Lower lobe of right lung (tissue), 2 donors: Measurements from ENCODE around the gene VPREB1. TPM values are rescaled to one million over a fixed set of nuclear protein-coding genes. Genes with fewer than 3 reads are reported as not detected.
A peak's percentile ranks its signal among the peaks of the same experiment; 100 is the strongest.

Source experiments
- ATAC-seq, 2 donors: fragments of 200-7000 bp; cut with Tn5 transposase; one replicate each; pipeline ENCODE4 v1.9.1; 2020 to 2022; ENCODE audit warnings: mild to moderate bottlenecking in 2 of 2, moderate library complexity in 2 of 2
- DNase-seq: peaks from one replicate; pipeline ENCODE4 v3.0.0-alpha.2; 2020
- H3K27ac ChIP-seq: fragments of 200-600 bp; one replicate; pipeline ENCODE4 v1.8.0; 2022
- H3K27me3 ChIP-seq: fragments of 200-600 bp; one replicate; pipeline ENCODE4 v1.8.0; 2022; ENCODE audit warnings: low read depth
- H3K36me3 ChIP-seq: fragments of 200-600 bp; one replicate; pipeline ENCODE4 v1.8.0; 2022; ENCODE audit warnings: mild to moderate bottlenecking
- H3K4me1 ChIP-seq: fragments of 200-600 bp; one replicate; pipeline ENCODE4 v1.8.0; 2022
- H3K4me3 ChIP-seq: fragments of 200-600 bp; one replicate; pipeline ENCODE4 v1.8.0; 2022; ENCODE audit warnings: mild to moderate bottlenecking
- H3K9me3 ChIP-seq: fragments of 200-600 bp; one replicate; pipeline ENCODE4 v1.8.0; 2022
- CTCF ChIP-seq: fragments of 200-600 bp; IDR thresholded peaks from one replicate; pipeline ENCODE4 v1.8.0; 2022; ENCODE audit warnings: antibody characterized with exemption, mild to moderate bottlenecking
- intact Hi-C: fragments of 100-400 bp; cut with DNase I; formaldehyde crosslinking; loops from one replicate; pipeline ENCODE4 v1.11.0; 2022
- total RNA-seq: library from RNA; stranded (reverse); fragmentation: NEBNext Ultra II Directional; extraction: Animal tissue kit (Norgen Biotek cat#: 25700); gene quantifications from one replicate; pipeline ENCODE4 v1.2.1, GENCODE V29; 2021
- donor health status: DM: no; HTN: yes; CAD: no; lungs with severe emphysema.

The VPREB1 gene
- total RNA-seq, 1 donor from 2014 or later = not detected

- Histone ChIP-seq H3K27ac (no peak overlapping the region), H3K4me1 (no peaks in the 10 kb centered on the region), H3K27me3 (peaks cover 7% of the 10 kb centered on the region), H3K9me3 (no peaks in the 10 kb centered on the region), H3K36me3 (no peaks in the 10 kb centered on the region), H3K4me3 (no peak overlapping the region)
- DNase-seq (no peak), ATAC-seq (no peak)
- TF ChIP-seq CTCF = no peak
- intact Hi-C loops = no loop called here
Observed at GRCh38 chr22:22210375-22210774, 34.2 kb upstream of the VPREB1 start.

GRCh38 chr22:22210889-22211833 lies 33.4 kb upstream of the VPREB1 start:
- Histone ChIP-seq H3K9me3 (no peaks in the 10 kb centered on the region), H3K36me3 (no peaks in the 10 kb centered on the region), H3K4me1 (no peaks in the 10 kb centered on the region), H3K4me3 (no peak overlapping the region), H3K27ac (no peak overlapping the region), H3K27me3 (peaks cover 3% of the 10 kb centered on the region)
- TF ChIP-seq CTCF = no peak
- DNase-seq (no peak), ATAC-seq (no peak)
- intact Hi-C loops = no loop called here

GRCh38 chr22:22213231-22213630 lies 31.4 kb upstream of the VPREB1 start:
- peaks cover 3% of the 10 kb centered on the region for H3K27me3 ChIP-seq
- no peaks in the 10 kb centered on the region for H3K9me3 ChIP-seq
- DNase-seq = no peak
- no peaks in the 10 kb centered on the region for H3K4me1 ChIP-seq
- intact Hi-C loops = no loop called here
- H3K27ac ChIP-seq = no peak overlapping the region
- no peaks in the 10 kb centered on the region for H3K36me3 ChIP-seq
- no peak overlapping the region for H3K4me3 ChIP-seq
- TF ChIP-seq CTCF = no peak
- no peak for ATAC-seq

- Histone ChIP-seq H3K36me3 (no peaks in the 10 kb centered on the region), H3K27ac (no peak overlapping the region), H3K4me1 (no peaks in the 10 kb centered on the region), H3K4me3 (no peak overlapping the region), H3K9me3 (no peaks in the 10 kb centered on the region), H3K27me3 (peaks cover 3% of the 10 kb centered on the region)
- no peak for DNase-seq
- TF ChIP-seq CTCF = no peak
- ATAC-seq = peak in 1 of 2 donors; percentile 26
- intact Hi-C loops = no loop called here
Observed at GRCh38 chr22:22214819-22215329, 29.7 kb upstream of the VPREB1 start.

- no peak for TF ChIP-seq CTCF
- no peak for DNase-seq
- intact Hi-C loops = no loop called here
Observed at GRCh38 chr22:22215659-22216449, 28.7 kb upstream of the VPREB1 start.

More at GRCh38 chr22:22215659-22216449, 28.7 kb upstream of the VPREB1 start:
- ATAC-seq = no peak
- no peaks in the 10 kb centered on the region for H3K4me1 ChIP-seq
- H3K9me3 ChIP-seq = no peaks in the 10 kb centered on the region
- H3K27ac ChIP-seq = no peak overlapping the region
- no peak overlapping the region for H3K4me3 ChIP-seq
- no peaks in the 10 kb centered on the region for H3K36me3 ChIP-seq
- peaks cover 2% of the 10 kb centered on the region for H3K27me3 ChIP-seq
